ENCODE measurements around the gene ERFL.

- TF ChIP-seq POLR2A (IDR thresholded peaks at IDR 0.05) (no peak), POLR2AphosphoS5 (IDR thresholded peaks at IDR 0.05) (peak in 1 of 3 donors; percentile 3)
Measured at GRCh38 chr19:41928221-41928683, at the start of gene ERFL.
